HepG2 (cell line): ENCODE data around the gene CKS1B. TPM values are rescaled to one million over a fixed set of nuclear protein-coding genes. Genes with fewer than 3 reads are reported as not detected.

Source experiments
- DNMT1 ChIP-seq: sonication (generic); formaldehyde crosslinking; IDR thresholded peaks from 2 replicates; pipeline ENCODE4 v1.5.1; 2020; ENCODE audit warnings: mild to moderate bottlenecking, missing genetic modification reagents
- KLF12 ChIP-seq: sonication (generic); formaldehyde crosslinking; IDR thresholded peaks from 2 replicates; pipeline ENCODE4 v1.4.0; 2020; ENCODE audit warnings: missing genetic modification reagents, borderline replicate concordance
- MED13 ChIP-seq: sonication (generic); formaldehyde crosslinking; IDR thresholded peaks from 2 replicates; pipeline ENCODE4 v1.5.0; 2020; ENCODE audit warnings: missing genetic modification reagents
- NFE2L1 ChIP-seq: sonication (generic); formaldehyde crosslinking; IDR thresholded peaks from 2 replicates; pipeline ENCODE4 v1.4.0; 2020; ENCODE audit warnings: missing genetic modification reagents, mild to moderate bottlenecking, borderline replicate concordance
- PPARG ChIP-seq: conservative IDR thresholded peaks from 2 replicates; pipeline ENCODE4 v1.6.1; 2016; ENCODE audit warnings: missing biosample characterization, missing genetic modification reagents
- RXRA ChIP-seq: sonication (generic); formaldehyde crosslinking; IDR thresholded peaks from 2 replicates; pipeline ENCODE4 v1.5.1; 2020; ENCODE audit warnings: missing genetic modification reagents
- RXRB ChIP-seq: IDR thresholded peaks from 2 replicates; pipeline ENCODE4 v1.6.1; 2016; ENCODE audit warnings: borderline replicate concordance, missing genetic modification reagents, missing compliant biosample characterization
- TBX3 ChIP-seq: fragments of 450-650 bp; IDR thresholded peaks from 2 replicates; pipeline ENCODE4 v1.6.1; 2017; ENCODE audit warnings: antibody characterized with exemption, mild to moderate bottlenecking, inconsistent platforms, borderline replicate concordance
- TFAP4 ChIP-seq: sonication (generic); IDR thresholded peaks from 2 replicates; pipeline ENCODE4 v1.6.1; 2016; ENCODE audit warnings: low read depth, borderline replicate concordance
- ZFY ChIP-seq: sonication (generic); formaldehyde crosslinking; IDR thresholded peaks from 2 replicates; pipeline ENCODE4 v1.4.0; 2020; ENCODE audit warnings: missing genetic modification reagents
- ZNF30 ChIP-seq: sonication (generic); formaldehyde crosslinking; IDR thresholded peaks from 2 replicates; pipeline ENCODE4 v1.5.0; 2020; ENCODE audit warnings: mild to moderate bottlenecking, missing genetic modification reagents
- ZNF34 ChIP-seq: sonication (generic); formaldehyde crosslinking; IDR thresholded peaks from 2 replicates; pipeline ENCODE4 v1.4.0; 2020; ENCODE audit warnings: mild to moderate bottlenecking, missing genetic modification reagents, borderline replicate concordance
- ZNF672 ChIP-seq: sonication (generic); formaldehyde crosslinking; IDR thresholded peaks from 2 replicates; pipeline ENCODE4 v1.8.1; 2022; ENCODE audit warnings: missing genetic modification reagents
- ZNF720 ChIP-seq: sonication (generic); formaldehyde crosslinking; IDR thresholded peaks from 2 replicates; pipeline ENCODE4 v1.4.0; 2020; ENCODE audit warnings: missing genetic modification reagents
- ZNF775 ChIP-seq: sonication (generic); formaldehyde crosslinking; IDR thresholded peaks from 2 replicates; pipeline ENCODE4 v1.4.0; 2020; ENCODE audit warnings: missing genetic modification reagents, mild to moderate bottlenecking, moderate library complexity, borderline replicate concordance
- ZNF83 ChIP-seq: sonication (generic); formaldehyde crosslinking; IDR thresholded peaks from 2 replicates; pipeline ENCODE4 v1.4.0; 2020; ENCODE audit warnings: missing genetic modification reagents, mild to moderate bottlenecking, borderline replicate concordance
- polyA plus RNA-seq, 8 experiments: library from polyadenylated mRNA; depleted of rRNA in 3 of 8; stranded (reverse) in 7 of 8; unstranded in 1 of 8; fragments of >200 nt; fragmentation: Illumina TruSeq in 4 of 8; extraction: Trizol in 4 of 8; gene quantifications; 2 replicates each; pipeline versions ENCODE4 v1.2.1 to v1.2.3, GENCODE V29; 2011 to 2016; ENCODE audit warnings: low read depth in 4 of 8, missing spikeins in 1 of 8, mixed read lengths in 1 of 8; ENCODE audit not compliant: insufficient read depth in 1 of 8
- total RNA-seq, 5 experiments: library from RNA; depleted of rRNA; stranded (reverse); fragments of >200 nt; fragmentation: Illumina TruSeq; extraction: Trizol; gene quantifications; 2 replicates each; pipeline ENCODE4 v1.2.3, GENCODE V29; 2016; ENCODE audit warnings: low read depth in 1 of 5
- TF ChIP-seq, protein P1 (sequence below): sonication (generic); formaldehyde crosslinking; IDR thresholded peaks from 2 replicates; pipeline ENCODE4 v1.5.0; 2020; ENCODE audit warnings: missing genetic modification reagents
- TF ChIP-seq, protein P2 (sequence below): IDR thresholded peaks from 2 replicates; pipeline ENCODE4 v1.6.1; 2016; ENCODE audit warnings: low read depth
- TF ChIP-seq, protein P3 (sequence below): sonication (generic); formaldehyde crosslinking; IDR thresholded peaks from 2 replicates; pipeline ENCODE4 v1.4.0; 2020; ENCODE audit warnings: low read depth, missing genetic modification reagents
- TF ChIP-seq, protein P4 (sequence below): sonication (generic); formaldehyde crosslinking; IDR thresholded peaks from 2 replicates; pipeline ENCODE4 v1.5.1; 2020; ENCODE audit warnings: missing genetic modification reagents, mild to moderate bottlenecking, borderline replicate concordance

The CKS1B gene
- total and polyA plus RNA-seq, 2 of the 13 experiments (the other 11 are each of a cell fraction or from before 2014, with no cell fraction given): 217 to 222 TPM

GRCh38 chr1:155001675-155002463 lies 27.4 kb downstream of the CKS1B start (continued):
- TF ChIP-seq, protein P1, sequence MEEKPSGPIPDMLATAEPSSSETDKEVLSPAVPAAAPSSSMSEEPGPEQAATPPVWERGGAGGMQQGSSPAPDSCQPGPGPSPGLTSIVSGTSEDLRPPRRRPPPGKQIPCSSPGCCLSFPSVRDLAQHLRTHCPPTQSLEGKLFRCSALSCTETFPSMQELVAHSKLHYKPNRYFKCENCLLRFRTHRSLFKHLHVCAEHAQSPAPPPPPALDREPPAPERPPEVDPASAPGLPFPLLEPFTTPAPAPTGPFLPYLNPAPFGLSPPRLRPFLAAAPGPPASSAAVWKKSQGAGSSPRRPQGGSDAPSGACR (CRISPR knock-in tag): no peak
- no peak for TF ChIP-seq ZNF30
- peak; percentile 47; the same call in 1 of the 2 replicates for TF ChIP-seq MED13 (CRISPR knock-in tag)
- TF ChIP-seq, protein P2, sequence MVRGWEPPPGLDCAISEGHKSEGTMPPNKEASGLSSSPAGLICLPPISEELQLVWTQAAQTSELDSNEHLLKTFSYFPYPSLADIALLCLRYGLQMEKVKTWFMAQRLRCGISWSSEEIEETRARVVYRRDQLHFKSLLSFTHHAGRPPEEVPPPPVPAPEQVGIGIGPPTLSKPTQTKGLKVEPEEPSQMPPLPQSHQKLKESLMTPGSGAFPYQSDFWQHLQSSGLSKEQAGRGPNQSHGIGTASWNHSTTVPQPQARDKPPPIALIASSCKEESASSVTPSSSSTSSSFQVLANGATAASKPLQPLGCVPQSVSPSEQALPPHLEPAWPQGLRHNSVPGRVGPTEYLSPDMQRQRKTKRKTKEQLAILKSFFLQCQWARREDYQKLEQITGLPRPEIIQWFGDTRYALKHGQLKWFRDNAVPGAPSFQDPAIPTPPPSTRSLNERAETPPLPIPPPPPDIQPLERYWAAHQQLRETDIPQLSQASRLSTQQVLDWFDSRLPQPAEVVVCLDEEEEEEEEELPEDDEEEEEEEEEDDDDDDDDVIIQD: no peak
- TF ChIP-seq, protein P3, sequence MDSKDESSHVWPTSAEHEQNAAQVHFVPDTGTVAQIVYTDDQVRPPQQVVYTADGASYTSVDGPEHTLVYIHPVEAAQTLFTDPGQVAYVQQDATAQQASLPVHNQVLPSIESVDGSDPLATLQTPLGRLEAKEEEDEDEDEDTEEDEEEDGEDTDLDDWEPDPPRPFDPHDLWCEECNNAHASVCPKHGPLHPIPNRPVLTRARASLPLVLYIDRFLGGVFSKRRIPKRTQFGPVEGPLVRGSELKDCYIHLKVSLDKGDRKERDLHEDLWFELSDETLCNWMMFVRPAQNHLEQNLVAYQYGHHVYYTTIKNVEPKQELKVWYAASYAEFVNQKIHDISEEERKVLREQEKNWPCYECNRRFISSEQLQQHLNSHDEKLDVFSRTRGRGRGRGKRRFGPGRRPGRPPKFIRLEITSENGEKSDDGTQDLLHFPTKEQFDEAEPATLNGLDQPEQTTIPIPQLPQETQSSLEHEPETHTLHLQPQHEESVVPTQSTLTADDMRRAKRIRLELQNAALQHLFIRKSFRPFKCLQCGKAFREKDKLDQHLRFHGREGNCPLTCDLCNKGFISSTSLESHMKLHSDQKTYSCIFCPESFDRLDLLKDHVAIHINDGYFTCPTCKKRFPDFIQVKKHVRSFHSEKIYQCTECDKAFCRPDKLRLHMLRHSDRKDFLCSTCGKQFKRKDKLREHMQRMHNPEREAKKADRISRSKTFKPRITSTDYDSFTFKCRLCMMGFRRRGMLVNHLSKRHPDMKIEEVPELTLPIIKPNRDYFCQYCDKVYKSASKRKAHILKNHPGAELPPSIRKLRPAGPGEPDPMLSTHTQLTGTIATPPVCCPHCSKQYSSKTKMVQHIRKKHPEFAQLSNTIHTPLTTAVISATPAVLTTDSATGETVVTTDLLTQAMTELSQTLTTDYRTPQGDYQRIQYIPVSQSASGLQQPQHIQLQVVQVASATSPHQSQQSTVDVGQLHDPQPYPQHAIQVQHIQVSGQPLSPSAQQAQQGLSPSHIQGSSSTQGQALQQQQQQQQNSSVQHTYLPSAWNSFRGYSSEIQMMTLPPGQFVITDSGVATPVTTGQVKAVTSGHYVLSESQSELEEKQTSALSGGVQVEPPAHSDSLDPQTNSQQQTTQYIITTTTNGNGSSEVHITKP (CRISPR knock-in tag): no peak
- TF ChIP-seq ZNF83 (CRISPR knock-in tag): no peak
- no peak; the same call in 1 of the 2 replicates for TF ChIP-seq TBX3
- TF ChIP-seq, protein P4, sequence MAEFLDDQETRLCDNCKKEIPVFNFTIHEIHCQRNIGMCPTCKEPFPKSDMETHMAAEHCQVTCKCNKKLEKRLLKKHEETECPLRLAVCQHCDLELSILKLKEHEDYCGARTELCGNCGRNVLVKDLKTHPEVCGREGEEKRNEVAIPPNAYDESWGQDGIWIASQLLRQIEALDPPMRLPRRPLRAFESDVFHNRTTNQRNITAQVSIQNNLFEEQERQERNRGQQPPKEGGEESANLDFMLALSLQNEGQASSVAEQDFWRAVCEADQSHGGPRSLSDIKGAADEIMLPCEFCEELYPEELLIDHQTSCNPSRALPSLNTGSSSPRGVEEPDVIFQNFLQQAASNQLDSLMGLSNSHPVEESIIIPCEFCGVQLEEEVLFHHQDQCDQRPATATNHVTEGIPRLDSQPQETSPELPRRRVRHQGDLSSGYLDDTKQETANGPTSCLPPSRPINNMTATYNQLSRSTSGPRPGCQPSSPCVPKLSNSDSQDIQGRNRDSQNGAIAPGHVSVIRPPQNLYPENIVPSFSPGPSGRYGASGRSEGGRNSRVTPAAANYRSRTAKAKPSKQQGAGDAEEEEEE (CRISPR knock-in tag): no peak
- no peak for TF ChIP-seq ZNF672
- no peak for TF ChIP-seq PPARG (CRISPR knock-in tag)
- no peak for TF ChIP-seq ZNF720 (CRISPR knock-in tag)
- no peak for TF ChIP-seq ZNF34 (CRISPR knock-in tag)
- no peak for TF ChIP-seq RXRA (CRISPR knock-in tag)
- TF ChIP-seq NFE2L1 (CRISPR knock-in tag): no peak
- TF ChIP-seq TFAP4: no peak
- no peak for TF ChIP-seq ZNF775 (CRISPR knock-in tag)
- no peak for TF ChIP-seq DNMT1
- 0 out of 2 replicates have a peak, but pooled peaks have one; percentile 3 for TF ChIP-seq ZFY (CRISPR knock-in tag)
- TF ChIP-seq KLF12 (CRISPR knock-in tag): no peak
- peak; percentile 15; the same call in 1 of the 2 replicates for TF ChIP-seq RXRB (CRISPR knock-in tag)
